HG03442 (cell line): ENCODE results near the gene HOMEZ.
A peak's percentile ranks its signal among the peaks of the same experiment; 100 is the strongest.
"Not testable (repeated sequence)": the region's sequence is repeated elsewhere in the genome, so short reads cannot be mapped to it uniquely, and the experiment has no call there.

Experiments used
- ATAC-seq: cut with Tn5 transposase; IDR thresholded peaks from one replicate; pipeline ENCODE4 v1.9.1; 2021; ENCODE audit warnings: mild to moderate bottlenecking, moderate library complexity; ENCODE audit not compliant: unreplicated experiment

HOMEZ gene

GRCh38 chr14:23286020-23286901 is at the start of gene HOMEZ:
Gene HOMEZ, minus strand, starts transcription at chr14:23286132. Its CDS starts 180 bp downstream, at chr14:23285952.
- ATAC-seq = peak; percentile 97

- no peak for ATAC-seq
These were observed 49.7 kb upstream of the HOMEZ start for GRCh38 chr14:23335623-23336022.

- peak; percentile 64 for ATAC-seq
These were observed 42.2 kb upstream of the HOMEZ start for GRCh38 chr14:23327947-23328744.

- ATAC-seq = no peak
These were observed 40.8 kb upstream of the HOMEZ start for GRCh38 chr14:23326491-23327332.

- ATAC-seq = not testable (repeated sequence)
These were observed 39.8 kb upstream of the HOMEZ start for GRCh38 chr14:23325746-23326145.

GRCh38 chr14:23324993-23325392 is 39.1 kb upstream of the HOMEZ start:
- ATAC-seq = no peak

- ATAC-seq = no peak
These were observed 38.5 kb upstream of the HOMEZ start for GRCh38 chr14:23324455-23324846.

GRCh38 chr14:23323838-23324454 is 38.0 kb upstream of the HOMEZ start:
- ATAC-seq = no peak

GRCh38 chr14:23322568-23323517 is 36.9 kb upstream of the HOMEZ start:
- ATAC-seq = no peak

GRCh38 chr14:23321572-23322547 is 35.9 kb upstream of the HOMEZ start:
- peak; percentile 6 for ATAC-seq

GRCh38 chr14:23320584-23321571 is 34.9 kb upstream of the HOMEZ start, which contains the start of gene PABPN1:
Gene PABPN1, plus strand, starts transcription at chr14:23321457. Its CDS starts 13 bp downstream, at chr14:23321470.
- peak; percentile 88 for ATAC-seq

GRCh38 chr14:23319746-23320583 is 34.0 kb upstream of the HOMEZ start:
- ATAC-seq = no peak

- no peak for ATAC-seq
These were observed 30.4 kb upstream of the HOMEZ start for GRCh38 chr14:23316300-23316699.

GRCh38 chr14:23310546-23310945 is 24.6 kb upstream of the HOMEZ start:
- no peak for ATAC-seq

- no peak for ATAC-seq
These were observed 23.0 kb upstream of the HOMEZ start for GRCh38 chr14:23308721-23309445.
